HG03378 (cell line): ENCODE results near the gene CLDN4.
"Not testable (repeated sequence)": the region's sequence is repeated elsewhere in the genome, so short reads cannot be mapped to it uniquely, and the experiment has no call there.

Experiments
- ATAC-seq: cut with Tn5 transposase; IDR thresholded peaks from one replicate; pipeline ENCODE4 v1.9.1; 2021; ENCODE audit warnings: mild to moderate bottlenecking, moderate library complexity; ENCODE audit not compliant: unreplicated experiment

CLDN4 gene

GRCh38 chr7:73823257-73823656 is 7.5 kb upstream of the CLDN4 start:
- no peak for ATAC-seq

- ATAC-seq = no peak
Measured at GRCh38 chr7:73823873-73824592, 6.8 kb upstream of the CLDN4 start.

- ATAC-seq = no peak
Measured at GRCh38 chr7:73824986-73825385, 5.8 kb upstream of the CLDN4 start.

DNA sequence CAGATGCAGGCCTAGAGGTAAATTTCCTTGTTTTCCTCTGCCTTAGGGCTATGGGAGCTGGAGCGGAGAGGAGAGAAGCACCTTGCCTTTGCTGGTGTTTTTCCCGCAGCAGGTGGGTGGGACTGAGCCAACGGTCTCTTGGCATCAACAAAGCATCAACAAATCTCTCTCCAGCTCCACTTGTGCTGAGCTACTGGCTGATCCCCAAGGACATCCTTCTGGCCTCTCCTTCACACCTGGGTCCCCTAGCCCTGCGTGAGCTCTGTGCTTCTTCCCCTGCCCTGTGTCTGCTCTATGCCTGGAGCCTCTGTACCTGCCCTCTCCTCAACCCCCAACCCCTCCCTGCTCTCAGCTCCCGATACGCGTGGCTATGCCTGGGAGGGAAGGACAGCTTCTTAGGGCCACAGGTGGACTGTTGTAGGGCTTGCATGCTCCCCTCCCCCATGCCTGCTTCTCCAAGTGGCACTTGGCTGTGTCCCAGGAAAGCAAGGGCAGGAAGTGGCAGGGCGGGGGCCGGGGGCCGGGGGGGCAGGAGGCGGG is 3.2 kb upstream of the CLDN4 start:
- ATAC-seq = no peak

- ATAC-seq = peak; percentile 53
Measured at GRCh38 chr7:73828107-73828803, 2.5 kb upstream of the CLDN4 start.

- ATAC-seq = no peak
Measured at GRCh38 chr7:73828972-73829371, 1.8 kb upstream of the CLDN4 start.

DNA sequence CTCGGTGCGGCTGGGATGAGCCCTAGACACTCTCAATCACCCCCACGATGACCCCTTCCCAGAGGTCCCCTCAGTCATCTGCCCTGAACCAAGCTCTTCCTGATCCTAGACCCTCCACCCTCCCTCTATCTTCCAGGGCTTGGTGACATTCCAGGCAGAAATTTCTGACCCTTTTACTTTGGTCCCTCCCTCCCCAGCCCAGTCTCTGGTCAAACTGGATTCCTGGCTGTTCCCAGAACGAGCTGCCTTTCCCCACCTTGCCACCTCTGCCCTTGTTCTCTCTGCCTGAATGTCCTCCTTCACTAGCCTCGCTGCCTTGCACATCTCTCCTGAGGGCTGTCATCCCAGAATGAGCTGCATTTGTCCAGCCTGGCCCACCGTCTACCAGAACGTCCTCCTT is 1.3 kb upstream of the CLDN4 start:
- ATAC-seq = no peak

DNA sequence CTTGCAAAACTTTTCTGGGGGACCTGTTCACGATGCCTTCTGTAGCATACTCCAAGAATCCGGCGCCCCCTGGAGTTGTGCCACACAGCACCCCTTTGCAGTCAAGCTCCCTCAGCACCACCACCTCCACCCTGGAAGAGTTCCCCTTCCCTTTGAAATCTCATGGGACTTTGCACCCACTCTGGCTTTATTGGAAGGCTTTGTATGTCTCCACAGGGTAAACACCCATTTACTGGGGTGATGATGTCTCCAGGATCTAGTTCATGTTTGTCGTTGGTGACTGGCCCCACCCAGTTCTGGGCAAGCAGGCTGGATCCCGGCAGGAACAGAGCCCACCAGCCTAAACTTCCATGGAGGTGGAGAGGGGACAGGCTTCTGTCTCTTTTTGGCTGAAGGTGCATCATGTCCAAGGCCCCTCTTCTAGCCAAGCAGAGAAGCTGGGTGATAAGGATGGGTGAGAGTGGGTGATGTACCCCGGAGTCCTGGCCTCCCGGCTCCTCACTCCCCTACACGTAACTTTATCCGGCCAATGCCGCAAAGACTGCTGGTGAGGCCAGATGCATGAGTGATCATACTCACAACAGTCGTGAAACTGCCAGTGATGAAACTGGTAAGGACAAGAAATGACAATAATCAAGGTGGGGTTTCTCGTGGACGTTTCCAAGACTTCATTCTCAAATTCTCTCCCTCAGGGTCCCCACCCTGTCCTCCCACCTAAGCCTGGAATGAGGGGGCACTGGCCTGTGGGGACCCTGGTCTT is 695 bp upstream of the CLDN4 start:
- ATAC-seq = no peak

- no peak for ATAC-seq
Measured at GRCh38 chr7:73831584-73831833, 713 bp downstream of the CLDN4 start.

- no peak for ATAC-seq
Measured at GRCh38 chr7:73831834-73832651, 1.2 kb downstream of the CLDN4 start.

GRCh38 chr7:73832806-73833205 is 2.0 kb downstream of the CLDN4 start:
- no peak for ATAC-seq

- ATAC-seq = no peak
Measured at GRCh38 chr7:73833251-73833919, 2.6 kb downstream of the CLDN4 start.

DNA sequence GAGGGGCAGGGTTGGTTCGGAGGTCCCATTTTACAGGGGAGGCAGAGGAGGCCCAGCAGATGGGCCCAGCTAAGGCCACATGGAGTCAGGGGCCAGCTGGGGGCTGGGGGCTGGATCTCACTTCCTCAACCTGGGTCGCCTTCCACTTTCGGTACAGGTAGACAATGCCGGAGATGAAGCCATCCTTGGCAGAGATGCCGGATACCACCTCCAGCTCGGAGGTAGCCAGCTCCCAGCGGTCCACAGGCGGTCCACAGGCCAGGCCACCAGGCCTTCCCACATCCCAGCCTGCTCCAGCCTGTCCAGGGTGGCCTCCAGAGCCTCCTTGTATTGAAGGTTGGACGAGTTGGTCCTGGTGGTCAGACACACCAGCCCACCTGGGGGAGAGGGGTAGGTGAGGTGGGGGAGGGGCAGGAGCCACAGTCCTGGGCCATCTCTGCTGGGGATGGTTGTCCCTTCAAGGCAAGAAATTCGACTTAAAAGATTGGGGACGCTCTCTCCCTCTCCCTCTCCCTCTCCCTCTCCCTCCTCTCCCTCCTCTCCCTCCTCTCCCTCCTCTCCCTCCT is 3.9 kb downstream of the CLDN4 start:
- ATAC-seq = no peak

DNA sequence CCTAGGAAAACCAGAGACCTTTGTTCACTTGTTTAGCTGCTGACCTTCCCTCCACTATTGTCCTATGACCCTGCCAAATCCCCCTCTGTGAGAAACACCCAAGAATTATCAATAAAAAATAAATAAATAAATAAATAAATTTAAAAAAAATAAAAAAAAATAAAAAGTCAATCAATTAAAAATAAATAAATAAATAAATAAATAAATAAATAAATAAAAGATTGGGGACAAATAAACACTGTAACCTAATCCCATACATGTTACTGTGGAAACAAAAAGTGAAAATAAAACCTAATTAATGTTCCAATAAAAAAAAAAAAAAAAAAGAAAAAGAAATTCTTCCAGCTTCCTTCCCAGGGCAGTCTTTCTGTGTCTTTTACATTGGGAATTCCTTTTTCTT is 6.4 kb downstream of the CLDN4 start:
- ATAC-seq = not testable (repeated sequence)

- ATAC-seq = no peak
Measured at GRCh38 chr7:73838642-73839041, 7.8 kb downstream of the CLDN4 start.

GRCh38 chr7:73839290-73839689 is 8.5 kb downstream of the CLDN4 start:
- ATAC-seq = no peak

GRCh38 chr7:73839743-73840714 is 9.2 kb downstream of the CLDN4 start:
- ATAC-seq = no peak

- no peak for ATAC-seq
Measured at GRCh38 chr7:73840715-73841379, 10.1 kb downstream of the CLDN4 start.

DNA sequence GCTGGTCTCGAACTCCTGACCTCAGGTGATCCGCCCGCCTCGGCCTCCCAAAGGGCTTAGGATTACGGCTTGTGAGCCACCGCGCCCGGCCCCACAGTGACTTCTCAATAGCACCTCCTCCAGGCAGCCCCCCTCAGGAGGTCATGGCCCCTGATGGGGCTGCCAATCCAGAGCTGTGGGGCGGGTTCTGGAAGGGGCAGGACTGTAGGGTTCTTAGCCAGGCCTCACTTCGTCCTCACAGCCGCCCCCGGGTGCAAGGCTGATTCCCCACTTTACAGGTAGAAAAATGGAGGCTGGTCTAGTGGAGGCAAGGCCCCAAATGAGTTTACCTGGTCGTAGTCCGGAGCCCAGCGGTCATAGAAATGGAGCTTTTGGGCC is 10.9 kb downstream of the CLDN4 start:
- ATAC-seq = no peak
